B cell (primary cell): Measurements from ENCODE around the gene ARPC5L. TPM values are rescaled to one million over a fixed set of nuclear protein-coding genes. Genes with fewer than 3 reads are reported as not detected.

Source experiments
- ATAC-seq: fragments of 200-7000 bp; cut with Tn5 transposase; one replicate; pipeline ENCODE4 v1.10.0; 2021; ENCODE audit warnings: low read depth, mild to moderate bottlenecking, moderate number of reproducible peaks, moderate library complexity
- CTCF ChIA-PET: fragments of 350-600 bp; sonication (Branson Sonifier 250); formaldehyde crosslinking; loops from one replicate; lab custom pipeline; 2021; ENCODE audit warnings: antibody characterized with exemption, inconsistent platforms; lab: Charles Lee
- POLR2A ChIA-PET: fragments of 350-600 bp; sonication (Branson Sonifier 250); formaldehyde crosslinking; loops from one replicate; lab custom pipeline; 2021; ENCODE audit warnings: antibody characterized with exemption; lab: Charles Lee
- DNase-seq: peaks from one replicate; pipeline ENCODE4 v3.0.0; 2013
- H2AFZ ChIP-seq: 2 replicates; pipeline ENCODE4 v1.6.1; 2012; ENCODE audit warnings: mild to moderate bottlenecking, low read depth, low read length; ENCODE audit not compliant: insufficient read depth, poor library complexity, severe bottlenecking
- H3K27ac ChIP-seq, 2 donors: 1 replicate in 1 of 2; 2 replicates in 1 of 2; pipeline ENCODE4 v1.5.1; 2012 to 2013; ENCODE audit warnings: low read length in 2 of 2, mild to moderate bottlenecking in 2 of 2, moderate library complexity in 1 of 2
- H3K27me3 ChIP-seq, 4 experiments: fragments of 200-600 bp in 1 of 4; sonication (generic) in 1 of 4; replicated peaks in 1 of 4; 1 replicate in 2 of 4; 2 replicates in 2 of 4; pipeline versions ENCODE4 v1.6.1 to v1.7.0; 2013 to 2016; ENCODE audit warnings: low read length in 3 of 4, mild to moderate bottlenecking in 2 of 4, mixed read lengths in 1 of 4, moderate library complexity in 1 of 4; ENCODE audit not compliant: insufficient read depth in 4 of 4, control insufficient read depth in 3 of 4; ENCODE audit errors: control extremely low read depth in 1 of 4
- H3K36me3 ChIP-seq, 2 experiments: replicated peaks in 1 of 2; 1 replicate in 1 of 2; 2 replicates in 1 of 2; pipeline versions ENCODE4 v1.6.1 to v1.7.1; 2013; ENCODE audit warnings: low read length in 1 of 2; ENCODE audit not compliant: insufficient read depth in 2 of 2, control insufficient read depth in 1 of 2; ENCODE audit errors: control extremely low read depth in 1 of 2, extremely low read depth in 1 of 2
- H3K4me1 ChIP-seq, 2 donors: fragments of 200-600 bp in 1 of 2; sonication (generic) in 1 of 2; 1 replicate in 1 of 2; 2 replicates in 1 of 2; pipeline versions ENCODE4 v1.5.1 to v1.6.1; 2013 to 2017; ENCODE audit warnings: low read length in 2 of 2; ENCODE audit not compliant: control insufficient read depth in 2 of 2, insufficient read depth in 2 of 2
- H3K4me2 ChIP-seq: replicated peaks from 2 replicates; pipeline ENCODE3; 2012; ENCODE audit warnings: mild to moderate bottlenecking, low read depth, low read length; ENCODE audit not compliant: poor library complexity, severe bottlenecking
- H3K4me3 ChIP-seq, 5 experiments: fragments of 200-600 bp in 1 of 5; sonication (generic) in 1 of 5; 1 replicate in 3 of 5; 2 replicates in 2 of 5; pipeline versions ENCODE4 v1.5.1 to v1.7.0; 2011 to 2016; ENCODE audit warnings: low read length in 4 of 5, mild to moderate bottlenecking in 4 of 5, low read depth in 2 of 5, control low read depth in 1 of 5, moderate library complexity in 1 of 5; ENCODE audit not compliant: insufficient read depth in 1 of 5; ENCODE audit errors: control extremely low read depth in 1 of 5, extremely low read depth in 1 of 5
- H3K79me2 ChIP-seq: fragments of 200-600 bp; sonication (generic); one replicate; pipeline ENCODE4 v1.6.0; 2016; ENCODE audit warnings: low read length; ENCODE audit not compliant: control insufficient read depth, insufficient read depth
- H3K9ac ChIP-seq: fragments of 200-600 bp; sonication (generic); 2 replicates; pipeline ENCODE4 v1.6.1; 2017; ENCODE audit warnings: mild to moderate bottlenecking, low read length, moderate library complexity
- H3K9me3 ChIP-seq, 3 donors: one replicate each; pipeline versions ENCODE4 v1.6.1 to v1.7.1; 2013; ENCODE audit warnings: low read length in 2 of 3; ENCODE audit not compliant: control insufficient read depth in 2 of 3, insufficient read depth in 1 of 3; ENCODE audit errors: control extremely low read depth in 1 of 3
- H4K20me1 ChIP-seq: 2 replicates; pipeline ENCODE4 v1.6.0; 2012; ENCODE audit warnings: mild to moderate bottlenecking, low read length; ENCODE audit not compliant: insufficient read depth, control insufficient read depth, poor library complexity, severe bottlenecking
- H3K27ac Mint-ChIP-seq: one replicate; pipeline ENCODE4 v1.8.0; 2021; ENCODE audit warnings: mixed read lengths
- H3K27me3 Mint-ChIP-seq: one replicate; pipeline ENCODE4 v1.8.0; 2021; ENCODE audit warnings: mixed read lengths
- H3K4me1 Mint-ChIP-seq: one replicate; pipeline ENCODE4 v1.8.0; 2021; ENCODE audit warnings: mixed read lengths
- H3K4me3 Mint-ChIP-seq: one replicate; pipeline ENCODE4 v1.8.0; 2021; ENCODE audit warnings: mixed read lengths
- H3K9me3 Mint-ChIP-seq: one replicate; pipeline ENCODE4 v1.8.0; 2022; ENCODE audit warnings: mixed read lengths; ENCODE audit not compliant: insufficient read depth
- EZH2 ChIP-seq: IDR thresholded peaks from 2 replicates; pipeline ENCODE4 v1.6.1; 2012; ENCODE audit warnings: borderline replicate concordance, low read depth, mild to moderate bottlenecking, moderate library complexity, low read length; ENCODE audit not compliant: insufficient read depth, poor library complexity, severe bottlenecking
- WGBS: methylation state at CpG from one replicate; pipeline ENCODE4 v1.1.5; 2013; ENCODE audit warnings: missing lambda C conversion rate; ENCODE audit not compliant: insufficient coverage; 5-methylcytosine and 5-hydroxymethylcytosine counted together
- intact Hi-C: fragments of 100-400 bp; cut with micrococcal nuclease; formaldehyde crosslinking; loops from one replicate; pipeline ENCODE4 v1.10.0; 2022
- polyA plus RNA-seq: library from polyadenylated mRNA; depleted of rRNA; stranded (reverse); fragments of >200 nt; gene quantifications from 2 replicates; pipeline ENCODE4 v1.2.3, GENCODE V29; 2012
- total RNA-seq, 2 donors: library from RNA; stranded (reverse); fragments of 120-200 nt in 1 of 2; gene quantifications; 1 replicate in 1 of 2; 2 replicates in 1 of 2; pipeline versions ENCODE4 v1.2.3 to v1.2.4, GENCODE V29; 2013 to 2022
- TF ChIP-seq, protein P1 (sequence below): fragments of 200-600 bp; IDR thresholded peaks from one replicate; pipeline ENCODE4 v1.8.0; 2022; ENCODE audit warnings: antibody characterized with exemption, mild to moderate bottlenecking

Gene ARPC5L
- total and polyA plus RNA-seq, 2 donors (not counting 1 experiment from before 2014, with no cell fraction given), result 37.3 to 66.3 TPM

DNA sequence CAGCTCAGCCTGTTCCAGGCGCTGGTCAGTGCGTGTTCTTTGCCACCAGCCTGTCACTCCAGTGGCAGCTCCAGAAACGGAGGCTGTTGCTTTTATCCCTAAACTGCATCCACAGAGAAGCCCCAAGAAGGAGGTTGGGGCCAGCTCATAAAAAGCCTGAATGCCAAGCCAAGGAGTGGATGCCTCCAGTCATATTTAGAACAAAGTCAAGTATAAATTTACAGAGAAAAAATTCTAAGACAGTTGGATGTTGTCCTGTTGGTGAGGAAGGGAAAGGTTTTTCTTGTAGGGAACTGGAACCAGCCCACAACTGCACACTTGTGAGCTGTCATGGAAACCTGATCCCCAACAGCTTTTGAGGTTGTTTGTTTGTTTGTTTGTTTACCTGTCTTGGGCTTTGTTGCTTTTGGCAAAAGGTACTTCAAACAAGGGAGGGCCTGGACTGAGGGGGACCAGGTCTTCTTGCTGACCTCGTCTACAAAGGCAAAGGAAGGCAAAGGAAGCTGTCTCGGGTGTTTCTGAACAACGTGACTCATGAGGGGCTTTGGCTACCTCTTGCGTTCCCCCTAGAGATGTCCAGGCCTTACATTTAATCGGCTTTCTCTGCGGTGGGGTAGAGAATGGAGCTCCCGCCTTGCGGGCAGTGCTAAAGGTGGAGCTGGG lies 48.3 kb upstream of the ARPC5L start:
- Histone ChIP-seq H3K27ac (no peak overlapping the region), H3K4me2 (no peak overlapping the region), H4K20me1 (no peaks in the 10 kb centered on the region), H3K4me3 (no peak overlapping the region), H3K4me1 (no peaks in the 10 kb centered on the region), H2AFZ (no peak overlapping the region), H3K9me3 (no peaks in the 10 kb centered on the region), H3K27me3 (no peaks in the 10 kb centered on the region), H3K36me3 (no peaks in the 10 kb centered on the region), H3K9ac (no peak overlapping the region), H3K79me2 (no peaks in the 10 kb centered on the region)
- intact Hi-C loops, result no loop called here
- DNase-seq (no peak), ATAC-seq (no peak)
- H3K27ac Mint-ChIP-seq, result no peak overlapping the region
- H3K27me3 Mint-ChIP-seq, result no peaks in the 10 kb centered on the region
- POLR2A ChIA-PET, result no interaction called here
- no peaks in the 10 kb centered on the region for H3K9me3 Mint-ChIP-seq
- no peak for TF ChIP-seq EZH2
- TF ChIP-seq, protein P1, sequence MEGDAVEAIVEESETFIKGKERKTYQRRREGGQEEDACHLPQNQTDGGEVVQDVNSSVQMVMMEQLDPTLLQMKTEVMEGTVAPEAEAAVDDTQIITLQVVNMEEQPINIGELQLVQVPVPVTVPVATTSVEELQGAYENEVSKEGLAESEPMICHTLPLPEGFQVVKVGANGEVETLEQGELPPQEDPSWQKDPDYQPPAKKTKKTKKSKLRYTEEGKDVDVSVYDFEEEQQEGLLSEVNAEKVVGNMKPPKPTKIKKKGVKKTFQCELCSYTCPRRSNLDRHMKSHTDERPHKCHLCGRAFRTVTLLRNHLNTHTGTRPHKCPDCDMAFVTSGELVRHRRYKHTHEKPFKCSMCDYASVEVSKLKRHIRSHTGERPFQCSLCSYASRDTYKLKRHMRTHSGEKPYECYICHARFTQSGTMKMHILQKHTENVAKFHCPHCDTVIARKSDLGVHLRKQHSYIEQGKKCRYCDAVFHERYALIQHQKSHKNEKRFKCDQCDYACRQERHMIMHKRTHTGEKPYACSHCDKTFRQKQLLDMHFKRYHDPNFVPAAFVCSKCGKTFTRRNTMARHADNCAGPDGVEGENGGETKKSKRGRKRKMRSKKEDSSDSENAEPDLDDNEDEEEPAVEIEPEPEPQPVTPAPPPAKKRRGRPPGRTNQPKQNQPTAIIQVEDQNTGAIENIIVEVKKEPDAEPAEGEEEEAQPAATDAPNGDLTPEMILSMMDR, result no peak
- CTCF ChIA-PET, result interaction anchor here (0.6 to 1.8 kb wide), 3 partner anchors 13 to 39 kb away, joined by 3 to 5 read pairs (median 4); partner anchors contain the start of gene WDR38
- no peak overlapping the region for H3K4me3 Mint-ChIP-seq
- H3K4me1 Mint-ChIP-seq, result no peaks in the 10 kb centered on the region
- WGBS, result 97% methylated on average over 11 of the region's 11 CpGs

DNA sequence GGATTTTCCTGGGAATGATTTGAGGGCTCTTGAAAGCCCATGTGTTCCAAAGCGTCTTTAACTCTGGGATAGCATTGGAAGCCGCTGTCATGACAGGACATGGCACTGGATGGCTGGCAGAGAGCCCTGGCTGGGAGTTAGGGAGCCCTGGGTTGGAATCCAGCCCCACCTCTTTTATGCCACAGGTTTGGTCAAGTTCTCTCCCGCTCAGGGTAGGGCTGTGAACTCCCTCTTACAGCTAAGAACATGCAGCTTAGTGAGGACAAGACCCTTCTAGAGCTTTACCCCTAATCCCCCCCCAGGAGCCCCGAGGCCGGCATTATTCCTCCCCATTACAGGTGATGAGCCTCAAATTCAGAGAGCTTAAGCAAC lies 47.8 kb upstream of the ARPC5L start:
- Histone ChIP-seq H3K4me3 (no peak overlapping the region), H2AFZ (no peak overlapping the region), H3K4me1 (no peaks in the 10 kb centered on the region), H3K79me2 (no peaks in the 10 kb centered on the region), H4K20me1 (no peaks in the 10 kb centered on the region), H3K9ac (no peak overlapping the region), H3K36me3 (no peaks in the 10 kb centered on the region), H3K27me3 (no peaks in the 10 kb centered on the region), H3K27ac (no peak overlapping the region), H3K4me2 (no peak overlapping the region), H3K9me3 (no peaks in the 10 kb centered on the region)
- Mint-ChIP-seq H3K27ac (no peak overlapping the region), H3K9me3 (no peaks in the 10 kb centered on the region), H3K4me3 (no peak overlapping the region), H3K4me1 (no peaks in the 10 kb centered on the region), H3K27me3 (no peaks in the 10 kb centered on the region)
- 93% methylated on average over 4 of the region's 5 CpGs for WGBS
- ChIA-PET POLR2A (no interaction called here), CTCF (interaction anchor here (0.6 to 1.8 kb wide), 2 partner anchors 30 to 39 kb away, joined by 4 to 5 read pairs; partner anchors contain the start of gene WDR38)
- ATAC-seq (no peak), DNase-seq (no peak)
- TF ChIP-seq, protein P1, result no peak
- no peak for TF ChIP-seq EZH2
- intact Hi-C loops, result no loop called here
